Stromal cell of bone marrow (primary cell): ENCODE measurements around the gene CRABP2.

ENCODE experiments used
- DNase-seq: peaks from one replicate; pipeline ENCODE4 v3.0.0-alpha.2; 2012; ENCODE audit warnings: low read depth

The CRABP2 gene

GRCh38 chr1:156705321-156705917 is at the start of gene CRABP2:
CRABP2 (minus strand) TSS chr1:156705583; CDS start chr1:156705446, 137 bp downstream.
- DNase-seq: no peak

DNA sequence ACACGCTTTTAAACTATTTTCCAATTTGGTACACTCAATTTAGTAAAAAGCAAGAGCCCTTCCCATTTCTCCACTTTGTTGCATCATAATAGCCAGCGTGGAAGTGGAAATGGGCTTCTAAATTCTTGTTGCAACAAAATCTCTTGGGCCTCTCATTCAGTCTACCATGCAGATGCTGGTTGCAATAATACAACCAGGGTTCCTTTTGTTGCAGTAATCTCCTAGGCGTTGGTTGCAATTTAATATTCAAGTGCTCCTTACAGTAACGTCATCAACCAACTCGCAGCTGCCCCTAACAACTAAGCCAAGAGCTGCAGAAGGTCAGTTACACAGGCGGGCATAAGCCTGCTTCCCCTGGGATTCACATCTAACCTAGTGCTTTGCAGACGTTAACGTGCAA is 48.8 kb upstream of the CRABP2 start:
- no peak for DNase-seq

GRCh38 chr1:156752843-156753482 is 47.6 kb upstream of the CRABP2 start:
- DNase-seq: no peak

- peak; percentile 94 for DNase-seq
Measured at GRCh38 chr1:156751757-156752481, 46.5 kb upstream of the CRABP2 start.

DNA sequence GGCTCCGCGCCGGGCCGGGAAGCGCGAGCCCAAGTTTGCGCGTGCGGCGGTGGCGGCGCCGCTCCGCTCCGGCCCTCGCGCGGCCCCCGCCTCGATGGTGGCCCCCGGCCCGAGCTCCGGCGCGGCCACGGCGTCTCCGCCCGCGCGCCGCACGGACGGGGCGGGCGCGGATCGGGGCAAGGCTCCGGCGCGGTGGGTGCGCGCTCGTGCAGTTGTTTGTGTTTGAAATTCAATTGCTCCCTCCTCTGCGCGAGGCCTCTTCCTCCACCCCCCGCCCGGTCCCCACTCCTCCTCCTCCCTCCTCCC is 46.0 kb upstream of the CRABP2 start, which contains the start of gene HDGF:
Gene HDGF, minus strand, starts transcription at position 225 of the 306 bp plus-strand sequence. CDS start 246 bp downstream, outside the sequence.
- DNase-seq: no peak

- DNase-seq: no peak
Measured at GRCh38 chr1:156750711-156751450, 45.5 kb upstream of the CRABP2 start.

GRCh38 chr1:156750191-156750672 is 44.8 kb upstream of the CRABP2 start:
- no peak for DNase-seq

GRCh38 chr1:156749419-156750118 is 44.2 kb upstream of the CRABP2 start:
- no peak for DNase-seq

DNA sequence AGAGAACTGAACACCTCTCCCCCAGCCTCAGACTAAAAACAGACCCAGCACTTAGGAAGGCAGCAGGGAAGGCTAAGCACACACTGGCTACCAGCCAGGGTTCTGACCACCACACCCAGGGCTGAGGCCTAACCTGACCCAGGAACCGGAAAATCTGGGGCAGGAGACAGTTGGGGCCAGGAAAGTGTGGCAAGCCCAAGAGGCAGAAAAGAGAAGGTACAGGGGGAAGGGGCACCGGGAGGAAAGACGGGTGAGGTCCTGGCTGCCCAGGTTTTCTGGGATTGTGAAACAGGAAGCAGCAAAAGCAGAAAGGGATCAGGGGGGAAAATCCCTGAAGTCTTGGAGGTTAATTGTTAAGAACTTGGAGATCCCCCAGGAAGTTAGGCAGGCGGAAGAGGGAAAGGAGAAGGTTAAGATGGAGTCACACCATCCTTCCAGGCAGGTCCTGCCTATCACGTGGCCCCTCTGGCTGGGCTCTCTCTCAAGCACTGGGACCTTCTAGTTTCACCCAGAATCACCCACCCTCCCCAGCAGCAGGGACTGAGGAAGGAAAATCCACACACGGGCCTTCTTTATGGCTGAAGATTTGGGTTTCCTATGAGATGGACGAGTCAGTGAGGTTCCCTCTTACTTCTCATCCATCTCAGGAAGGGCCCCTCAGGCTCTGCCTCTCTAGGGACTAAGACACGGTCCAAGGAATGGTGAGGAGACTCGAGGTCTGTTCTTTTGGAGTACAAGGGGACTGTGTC is 43.5 kb upstream of the CRABP2 start:
- no peak for DNase-seq

DNA sequence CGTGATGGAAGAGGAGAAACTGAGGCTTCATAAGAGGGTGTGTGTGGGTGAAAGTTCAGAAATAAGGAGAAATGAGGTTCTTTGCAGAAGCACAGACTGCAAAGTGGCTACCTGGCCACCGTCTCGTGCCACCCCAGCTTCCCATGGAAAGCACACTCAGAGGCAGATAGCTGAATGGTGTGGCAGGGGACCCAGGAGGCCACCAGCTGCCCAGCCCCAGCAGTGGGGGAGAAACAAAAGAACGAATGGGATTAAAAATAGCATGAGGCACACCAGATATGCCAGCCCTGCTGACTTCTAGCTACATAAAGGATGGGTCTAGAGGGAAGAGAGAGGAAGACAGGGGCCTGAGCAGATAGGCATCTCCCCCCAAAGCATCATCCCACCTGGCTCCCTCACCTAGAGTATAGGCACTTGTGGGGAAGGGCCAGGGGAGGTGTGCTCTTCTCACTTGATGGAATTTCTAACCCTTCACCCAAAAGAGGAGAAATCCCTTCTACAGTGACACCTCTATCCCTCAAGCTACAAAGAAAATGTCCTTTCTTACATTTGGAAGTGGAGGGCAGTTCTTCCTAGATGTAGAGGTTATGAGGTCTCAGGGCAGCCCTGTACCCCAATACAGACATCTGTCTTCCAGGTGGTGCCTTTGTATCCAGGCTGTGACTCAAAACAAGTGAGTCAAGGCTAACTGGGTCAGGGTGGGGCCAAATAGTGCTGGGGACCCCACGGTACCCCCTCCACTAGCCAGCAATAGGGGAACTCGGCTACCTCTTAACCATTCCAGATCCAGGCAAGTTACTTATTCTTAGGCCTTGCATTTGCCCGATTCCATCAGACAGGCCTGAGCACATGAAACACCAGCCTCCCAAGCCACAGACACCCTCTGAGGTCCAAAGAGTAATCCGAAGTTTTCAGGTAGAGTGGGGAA is 42.6 kb upstream of the CRABP2 start:
- DNase-seq: no peak

DNA sequence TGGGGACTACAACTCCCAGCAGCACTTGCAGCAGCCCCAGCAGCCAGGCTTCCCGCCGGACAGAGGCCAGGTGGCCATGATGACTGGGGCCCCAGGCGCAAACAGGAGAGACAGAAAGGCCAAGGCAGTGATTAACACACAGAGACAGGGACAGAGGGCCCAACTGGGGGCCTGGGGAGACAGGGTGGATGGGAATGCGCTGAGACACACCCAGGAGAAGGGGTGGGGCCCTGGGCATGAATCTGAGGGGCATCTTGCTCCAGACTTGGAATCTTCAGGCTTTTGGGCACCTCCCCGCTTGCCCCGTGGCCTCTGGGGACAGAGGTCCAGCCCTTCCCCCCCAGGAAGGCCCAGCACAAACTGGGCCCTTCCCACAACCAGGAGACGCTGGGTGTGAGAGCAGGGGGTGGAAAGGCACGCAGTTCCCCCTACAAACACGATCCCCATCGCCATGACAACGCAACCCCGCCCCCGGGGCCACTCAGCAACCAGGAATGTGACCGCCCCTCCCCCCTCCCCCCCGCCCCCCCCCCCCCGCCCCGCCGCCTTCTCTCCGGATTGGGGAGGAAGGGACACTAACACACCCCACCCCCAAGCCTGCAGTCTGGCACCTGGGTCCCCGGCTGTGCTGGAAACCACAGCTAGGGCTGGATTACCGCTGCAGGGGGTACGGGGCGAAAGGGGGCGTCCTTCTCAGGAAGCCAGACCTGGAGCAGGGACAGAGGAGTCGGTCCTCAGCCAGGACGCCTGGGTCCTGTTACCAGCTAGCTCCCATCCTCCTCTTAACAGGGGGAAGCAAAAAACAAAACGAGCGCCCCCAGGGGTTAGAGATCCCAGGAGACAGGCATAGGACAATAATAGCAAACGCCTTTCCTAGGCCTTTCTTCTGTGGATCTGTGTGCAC is 41.6 kb upstream of the CRABP2 start:
- DNase-seq: peak; percentile 86

- DNase-seq: no peak
Measured at GRCh38 chr1:156746406-156746727, 41.0 kb upstream of the CRABP2 start.

GRCh38 chr1:156745881-156746280 is 40.5 kb upstream of the CRABP2 start:
- DNase-seq: no peak

DNA sequence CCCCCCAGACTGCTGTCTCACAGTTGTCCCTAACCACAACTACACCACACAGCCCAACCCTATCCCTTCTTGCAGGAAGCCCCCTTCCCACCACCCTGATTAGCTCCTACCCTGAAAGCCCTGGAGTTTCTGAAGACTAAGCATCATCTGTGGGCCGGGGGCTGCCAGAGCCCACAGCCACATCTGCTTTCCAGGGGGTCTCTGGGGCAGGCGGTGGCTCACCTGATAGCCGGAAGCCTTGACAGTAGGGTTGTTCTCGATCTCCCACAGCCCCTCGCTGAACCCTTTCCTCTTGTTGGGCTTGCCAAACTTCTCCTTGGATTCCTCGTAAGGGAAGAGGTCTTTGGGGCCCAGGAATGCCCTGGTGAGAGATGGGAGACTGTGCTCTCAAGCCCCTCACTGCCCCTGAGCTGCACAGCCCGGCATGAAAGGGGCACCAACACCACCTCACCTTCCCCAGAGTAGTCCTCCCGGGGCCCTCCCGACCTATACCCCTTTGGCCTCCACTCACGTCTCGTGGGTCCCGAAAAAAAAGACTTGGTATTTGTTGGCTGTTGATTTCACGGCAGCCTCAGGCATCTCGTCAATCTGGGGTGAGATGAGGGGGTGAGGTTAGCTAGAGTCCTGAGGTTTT is 39.5 kb upstream of the CRABP2 start:
- no peak for DNase-seq

DNA sequence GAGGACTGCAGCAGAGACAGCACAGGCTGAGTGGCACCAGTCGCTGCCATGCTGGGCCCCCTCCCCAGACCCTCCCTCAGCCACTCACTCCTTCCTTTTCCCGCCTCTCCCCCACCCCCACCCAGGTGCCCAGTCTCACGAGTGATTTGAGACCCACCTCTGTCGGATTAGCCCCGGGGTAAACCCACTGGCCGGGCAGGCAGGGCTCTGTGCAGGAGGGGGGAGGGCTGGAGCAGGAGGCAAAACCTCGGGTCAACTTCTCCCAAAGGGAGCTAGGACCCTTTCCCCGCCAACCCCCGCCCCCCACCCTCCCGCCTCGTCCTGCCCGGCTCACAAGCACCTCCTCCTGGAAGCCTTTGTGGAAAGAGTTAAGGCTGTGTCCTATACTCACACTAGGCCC is 39.0 kb upstream of the CRABP2 start:
- no peak for DNase-seq

DNA sequence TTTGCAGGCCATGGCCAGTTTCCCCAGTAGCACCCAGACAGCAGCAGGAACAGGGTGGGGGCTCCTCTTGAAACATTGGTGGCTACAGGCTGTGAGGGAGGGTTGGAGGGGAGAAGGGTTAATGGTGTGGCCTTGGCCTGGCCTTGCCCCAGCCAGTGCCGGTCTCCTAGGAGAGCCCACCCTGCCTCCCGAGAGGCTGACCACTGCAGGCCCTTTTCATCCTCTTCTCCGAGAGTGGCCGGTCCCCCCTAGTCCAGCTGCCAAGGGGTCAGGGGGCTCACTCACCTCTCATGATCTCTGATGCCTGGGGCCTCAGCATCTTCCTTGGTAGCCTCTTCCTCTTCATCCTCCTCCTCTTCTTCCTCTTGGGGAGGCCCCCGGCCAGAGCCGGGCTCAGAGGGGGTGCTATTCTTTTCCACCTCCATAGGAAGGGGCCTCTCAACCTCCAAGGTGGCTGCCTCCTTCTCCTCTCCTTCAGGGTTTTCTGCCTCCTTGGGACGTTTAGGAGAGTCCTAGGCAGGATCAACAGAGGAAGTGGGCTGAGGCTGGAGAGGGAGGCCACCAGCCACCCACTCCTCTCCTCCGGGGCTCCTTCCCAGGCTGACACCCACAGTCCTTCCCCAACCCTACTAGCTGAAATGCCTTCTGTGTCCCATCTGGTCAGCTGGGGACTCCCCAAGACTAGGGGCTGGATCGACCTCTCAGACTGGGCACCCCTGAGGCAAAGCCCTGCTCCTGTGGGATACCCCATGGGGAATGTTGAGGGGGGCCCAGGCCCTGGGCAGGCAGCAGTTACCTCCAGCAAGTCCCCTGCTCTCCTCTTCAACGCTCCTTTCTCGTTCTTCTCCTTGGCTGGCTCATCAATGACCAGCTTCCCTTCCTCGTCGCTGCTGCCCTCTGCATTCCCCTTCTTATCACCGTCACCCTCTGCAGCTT is 38.3 kb upstream of the CRABP2 start:
- no peak for DNase-seq

DNA sequence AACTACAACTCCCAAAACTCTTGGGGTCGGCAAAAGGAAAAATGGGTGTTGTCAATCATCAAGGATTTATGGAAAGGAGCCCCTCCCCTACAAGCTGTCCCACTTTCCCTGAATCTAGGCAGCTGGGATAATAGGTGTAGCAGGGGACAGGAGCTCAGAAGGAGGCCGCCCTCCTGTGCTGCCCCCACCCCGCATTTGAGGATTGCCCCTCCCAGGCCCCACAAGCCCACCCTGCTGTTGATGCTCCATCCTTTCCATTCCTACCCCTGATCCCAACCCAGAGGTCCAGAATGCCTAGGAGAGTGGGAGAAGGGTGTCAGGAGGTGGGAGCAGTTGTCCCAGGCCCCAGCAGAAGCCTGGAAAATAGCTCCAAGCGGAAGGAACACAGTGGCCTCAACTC is 37.4 kb upstream of the CRABP2 start:
- DNase-seq: no peak

GRCh38 chr1:156742017-156742416 is 36.6 kb upstream of the CRABP2 start:
- no peak for DNase-seq
